CD4-positive, CD25-positive, alpha-beta regulatory T cell (primary cell): Measurements from ENCODE around the gene BCLAF1. TPM values are rescaled to one million over a fixed set of nuclear protein-coding genes. Genes with fewer than 3 reads are reported as not detected.

Source experiments
- ATAC-seq, 2 donors: fragments of 150-1000 bp; cut with Tn5 transposase; one replicate each; pipeline ENCODE4 v1.10.0; 2021; ENCODE audit warnings: low read depth in 2 of 2, moderate number of reproducible peaks in 2 of 2, moderate library complexity in 1 of 2
- DNase-seq, 3 donors: peaks; one replicate each; pipeline versions ENCODE4 v3.0.0 to v3.0.0-alpha.2; 2012 to 2022; ENCODE audit warnings: mixed read lengths in 1 of 3
- H3K27ac ChIP-seq: one replicate; pipeline ENCODE4 v1.7.0; 2013; ENCODE audit warnings: mild to moderate bottlenecking, low read length; ENCODE audit not compliant: insufficient read depth, poor library complexity, severe bottlenecking
- H3K27me3 ChIP-seq: one replicate; pipeline ENCODE4 v1.7.0; 2013; ENCODE audit warnings: low read length; ENCODE audit not compliant: control insufficient read depth, insufficient read depth
- H3K36me3 ChIP-seq: one replicate; pipeline ENCODE4 v1.7.0; 2013; ENCODE audit warnings: mild to moderate bottlenecking, low read length, moderate library complexity; ENCODE audit not compliant: control insufficient read depth, insufficient read depth
- H3K4me1 ChIP-seq: 2 replicates; pipeline ENCODE4 v1.7.0; 2013; ENCODE audit warnings: mild to moderate bottlenecking, low read length; ENCODE audit not compliant: insufficient read depth, control insufficient read depth, poor library complexity, severe bottlenecking
- H3K4me3 ChIP-seq: one replicate; pipeline ENCODE4 v1.7.0; 2013; ENCODE audit warnings: low read depth, mild to moderate bottlenecking, low read length, moderate library complexity
- H3K9me3 ChIP-seq, 2 experiments: 1 replicate in 1 of 2; 2 replicates in 1 of 2; pipeline ENCODE4 v1.7.0; 2013; ENCODE audit warnings: low read length in 2 of 2, mild to moderate bottlenecking in 1 of 2, moderate library complexity in 1 of 2; ENCODE audit not compliant: control insufficient read depth in 2 of 2
- H3K27ac Mint-ChIP-seq, 3 donors: one replicate each; pipeline ENCODE4 v1.8.0; 2020 to 2022; ENCODE audit warnings: mild to moderate bottlenecking in 3 of 3, mixed read lengths in 3 of 3, moderate library complexity in 2 of 3
- H3K27me3 Mint-ChIP-seq: one replicate; pipeline ENCODE4 v1.8.0; 2022; ENCODE audit warnings: mild to moderate bottlenecking, mixed read lengths
- H3K36me3 Mint-ChIP-seq: one replicate; pipeline ENCODE4 v1.8.0; 2020; ENCODE audit warnings: mixed read lengths
- H3K4me1 Mint-ChIP-seq, 4 donors: one replicate each; pipeline ENCODE4 v1.8.0; 2020 to 2022; ENCODE audit warnings: mixed read lengths in 4 of 4, mild to moderate bottlenecking in 1 of 4
- H3K4me3 Mint-ChIP-seq, 4 donors: one replicate each; pipeline ENCODE4 v1.8.0; 2020 to 2022; ENCODE audit warnings: mild to moderate bottlenecking in 4 of 4, mixed read lengths in 4 of 4, moderate library complexity in 3 of 4
- H3K9me3 Mint-ChIP-seq, 7 donors: one replicate each; pipeline ENCODE4 v1.8.0; 2020 to 2022; ENCODE audit warnings: mixed read lengths in 7 of 7, mild to moderate bottlenecking in 3 of 7, moderate library complexity in 2 of 7
- polyA plus RNA-seq, 4 donors: library from polyadenylated mRNA; unstranded; fragments of 300-500 nt; fragmentation: Illumina TruSeq; gene quantifications; one replicate each; pipeline ENCODE4 v1.2.3, GENCODE V29; 2021
- total RNA-seq: library from RNA; stranded (reverse); gene quantifications from one replicate; pipeline ENCODE4 v1.2.3, GENCODE V29; 2022

BCLAF1 gene
- total and polyA plus RNA-seq, 5 donors from 2014 or later: 80.5 to 429 (median 104) TPM

DNA sequence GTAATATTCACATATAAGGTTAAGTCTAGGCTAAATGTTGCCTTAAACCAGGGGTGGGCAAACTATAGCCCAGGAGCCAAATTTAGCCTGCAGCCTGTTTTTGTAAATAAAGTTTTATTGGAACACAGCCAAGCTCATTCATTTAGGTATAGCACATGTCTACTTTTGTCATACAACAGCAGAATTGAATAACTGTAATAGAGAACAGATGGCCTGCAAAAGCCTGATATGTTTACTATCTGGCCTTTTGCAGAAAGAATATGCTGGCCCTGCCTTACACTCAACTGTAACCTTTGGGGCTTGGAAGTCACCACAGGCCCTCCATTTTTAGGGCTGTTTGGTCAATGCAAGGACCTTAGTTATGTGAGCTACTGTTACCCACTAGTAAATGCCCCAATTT lies 17.7 kb upstream of the BCLAF1 start:
- H3K4me1 ChIP-seq: no peaks in the 10 kb centered on the region
- no peaks in the 10 kb centered on the region for H3K9me3 ChIP-seq
- Mint-ChIP-seq H3K27ac (no peak overlapping the region), H3K36me3 (peaks cover 4% of the 10 kb centered on the region), H3K4me1 (no peaks in the 10 kb centered on the region), H3K4me3 (no peak overlapping the region), H3K9me3 (peaks cover 0 to 7% (median 0%) of the 10 kb centered on the region in 7 donors), H3K27me3 (peaks cover 26% of the 10 kb centered on the region)
- no peak overlapping the region for H3K4me3 ChIP-seq
- no peaks in the 10 kb centered on the region for H3K36me3 ChIP-seq
- DNase-seq: no peak
- H3K27me3 ChIP-seq: peaks cover 3% of the 10 kb centered on the region
- ATAC-seq: no peak
- no peak overlapping the region for H3K27ac ChIP-seq

DNA sequence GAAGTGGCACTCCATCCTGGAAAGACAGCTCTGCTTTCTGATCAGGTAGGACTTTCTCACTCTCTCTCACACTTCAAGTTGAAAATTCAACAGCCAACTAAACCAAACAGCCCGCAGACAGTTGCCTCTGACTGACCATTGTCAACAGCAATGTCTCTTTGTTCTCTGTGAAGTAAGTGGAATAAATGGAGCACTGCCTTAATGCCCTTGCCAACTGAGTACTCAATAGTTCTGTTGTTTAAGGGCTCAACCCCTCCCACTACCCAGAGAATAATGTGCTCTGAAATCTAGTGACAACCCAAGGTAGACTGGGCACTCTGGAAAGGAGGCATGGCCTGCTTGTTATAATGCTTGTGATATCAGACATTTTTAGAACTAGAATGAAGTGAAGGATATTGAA lies 16.8 kb upstream of the BCLAF1 start:
- peaks cover 2% of the 10 kb centered on the region for H3K27me3 ChIP-seq
- H3K4me3 ChIP-seq: no peak overlapping the region
- H3K4me1 ChIP-seq: no peaks in the 10 kb centered on the region
- no peaks in the 10 kb centered on the region for H3K4me1 Mint-ChIP-seq
- ATAC-seq: no peak
- no peaks in the 10 kb centered on the region for H3K9me3 ChIP-seq
- no peak overlapping the region for H3K27ac ChIP-seq
- no peak for DNase-seq
- H3K36me3 ChIP-seq: no peaks in the 10 kb centered on the region
- no peak overlapping the region for H3K4me3 Mint-ChIP-seq
- H3K27me3 Mint-ChIP-seq: peaks cover 20% of the 10 kb centered on the region
- peaks cover 4% of the 10 kb centered on the region for H3K36me3 Mint-ChIP-seq
- H3K9me3 Mint-ChIP-seq: peaks cover 0 to 7% (median 0%) of the 10 kb centered on the region in 7 donors
- no peak overlapping the region for H3K27ac Mint-ChIP-seq

GRCh38 chr6:136304410-136304809 lies 14.8 kb upstream of the BCLAF1 start:
- Mint-ChIP-seq H3K4me1 (no peaks in the 10 kb centered on the region), H3K9me3 (peaks cover 0 to 7% (median 0%) of the 10 kb centered on the region in 7 donors), H3K27me3 (peaks cover 22% of the 10 kb centered on the region), H3K27ac (no peak overlapping the region), H3K36me3 (peaks cover 4% of the 10 kb centered on the region), H3K4me3 (no peak overlapping the region)
- H3K27me3 ChIP-seq: no peaks in the 10 kb centered on the region
- DNase-seq (no peak), ATAC-seq (no peak)
- H3K4me3 ChIP-seq: no peak overlapping the region
- H3K27ac ChIP-seq: no peak overlapping the region
- no peaks in the 10 kb centered on the region for H3K9me3 ChIP-seq
- H3K4me1 ChIP-seq: no peaks in the 10 kb centered on the region
- no peaks in the 10 kb centered on the region for H3K36me3 ChIP-seq

DNA sequence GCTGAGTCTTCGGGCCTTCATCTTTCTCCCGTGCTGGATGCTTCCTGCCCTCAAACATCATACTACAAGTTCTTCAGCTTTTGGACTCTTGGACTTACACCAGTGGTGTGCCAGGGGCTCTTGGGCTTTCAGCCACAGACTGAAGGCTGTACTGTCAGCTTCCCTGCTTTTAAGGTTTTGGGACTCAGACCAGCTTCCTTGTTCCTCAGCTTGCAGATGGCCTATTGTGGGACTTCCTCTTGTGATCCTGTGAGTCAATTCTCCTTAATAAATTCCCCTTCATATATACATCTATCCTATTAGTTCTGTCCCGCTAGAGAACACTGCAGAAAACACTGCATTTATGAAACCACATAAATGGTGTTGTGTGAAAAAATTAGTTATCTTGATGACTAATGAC lies 13.9 kb upstream of the BCLAF1 start:
- Histone ChIP-seq H3K27me3 (no peaks in the 10 kb centered on the region), H3K27ac (no peak overlapping the region), H3K9me3 (no peaks in the 10 kb centered on the region), H3K4me3 (no peak overlapping the region), H3K4me1 (no peaks in the 10 kb centered on the region), H3K36me3 (no peaks in the 10 kb centered on the region)
- DNase-seq (no peak), ATAC-seq (no peak)
- Mint-ChIP-seq H3K4me1 (no peaks in the 10 kb centered on the region), H3K27me3 (peaks cover 16% of the 10 kb centered on the region), H3K9me3 (peaks cover 0 to 7% (median 0%) of the 10 kb centered on the region in 7 donors), H3K4me3 (no peak overlapping the region), H3K36me3 (peaks cover 4% of the 10 kb centered on the region), H3K27ac (no peak overlapping the region)

DNA sequence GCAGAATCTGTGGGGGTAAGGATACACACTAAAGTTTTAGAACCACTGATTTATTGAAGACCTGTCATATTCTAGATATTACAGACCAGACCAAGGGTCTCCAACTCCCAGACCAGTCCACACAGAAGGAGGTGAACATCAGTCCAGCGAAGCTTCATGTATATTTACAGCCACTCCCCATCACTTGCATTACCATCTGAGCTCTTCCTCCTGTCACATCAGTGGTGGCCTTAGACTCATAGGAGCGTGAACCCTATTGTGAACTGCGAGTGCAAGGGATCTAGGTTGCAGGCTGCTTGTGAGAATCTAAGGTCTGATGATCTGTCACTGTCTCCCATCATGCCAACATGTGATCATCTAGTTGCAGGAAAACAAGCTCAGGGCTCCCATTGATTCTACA lies 5.0 kb upstream of the BCLAF1 start:
- Mint-ChIP-seq H3K4me1 (peaks cover 4 to 18% (median 11%) of the 10 kb centered on the region in 4 donors), H3K27ac (peak overlapping the region in 2 of 3 donors; percentile 36 to 41), H3K9me3 (no peaks in the 10 kb centered on the region), H3K27me3 (peaks cover 6% of the 10 kb centered on the region), H3K4me3 (no peak overlapping the region), H3K36me3 (peaks cover under 1% of the 10 kb centered on the region)
- ATAC-seq (no peak), DNase-seq (no peak)
- H3K4me3 ChIP-seq: no peak overlapping the region
- H3K27me3 ChIP-seq: peaks cover 2% of the 10 kb centered on the region
- H3K27ac ChIP-seq: no peak overlapping the region
- H3K9me3 ChIP-seq: no peaks in the 10 kb centered on the region
- H3K36me3 ChIP-seq: no peaks in the 10 kb centered on the region
- peaks cover 17% of the 10 kb centered on the region for H3K4me1 ChIP-seq

GRCh38 chr6:136290410-136291010 lies 864 bp upstream of the BCLAF1 start:
- H3K9me3 ChIP-seq: no peaks in the 10 kb centered on the region
- peaks cover 0 to 3% (median 0%) of the 10 kb centered on the region in 7 donors for H3K9me3 Mint-ChIP-seq
- H3K36me3 ChIP-seq: no peaks in the 10 kb centered on the region
- H3K4me1 Mint-ChIP-seq: peaks cover 9 to 48% (median 31%) of the 10 kb centered on the region in 4 donors
- peak overlapping the region; percentile 100 for H3K27ac ChIP-seq
- ATAC-seq: peak; percentile 49 to 54
- DNase-seq: peak; percentile 79 to 94 (median 91)
- peak overlapping the region; percentile 92 to 100 (median 96) for H3K4me3 Mint-ChIP-seq
- peak overlapping the region; percentile 95 for H3K4me3 ChIP-seq
- H3K36me3 Mint-ChIP-seq: peaks cover 20% of the 10 kb centered on the region
- H3K4me1 ChIP-seq: peaks cover 45% of the 10 kb centered on the region
- H3K27ac Mint-ChIP-seq: peak overlapping the region; percentile 100
- H3K27me3 Mint-ChIP-seq: peaks cover 17% of the 10 kb centered on the region
- H3K27me3 ChIP-seq: no peaks in the 10 kb centered on the region

- ATAC-seq (peak; percentile 33 to 39), DNase-seq (peak; percentile 86 to 96 (median 95))
- Mint-ChIP-seq H3K4me1 (peaks cover 21 to 61% (median 44%) of the 10 kb centered on the region in 4 donors), H3K36me3 (peaks cover 31% of the 10 kb centered on the region), H3K27ac (peak overlapping the region; percentile 100), H3K4me3 (peak overlapping the region; percentile 92 to 100 (median 96)), H3K27me3 (peaks cover 17% of the 10 kb centered on the region), H3K9me3 (peaks cover 0 to 3% (median 0%) of the 10 kb centered on the region in 7 donors)
- H3K4me3 ChIP-seq: peak overlapping the region; percentile 95
- peaks cover 58% of the 10 kb centered on the region for H3K4me1 ChIP-seq
- no peaks in the 10 kb centered on the region for H3K27me3 ChIP-seq
- peak overlapping the region; percentile 100 for H3K27ac ChIP-seq
- no peaks in the 10 kb centered on the region for H3K9me3 ChIP-seq
- no peaks in the 10 kb centered on the region for H3K36me3 ChIP-seq
Measured at GRCh38 chr6:136289327-136289578, 393 bp downstream of the BCLAF1 start.
